PC-3 (cell line): ENCODE results near the gene IL12RB1.

Experiments
- CTCF ChIP-seq: fragments of 300-600 bp; sonication (generic); conservative IDR thresholded peaks from 2 replicates; pipeline ENCODE4 v1.5.1; 2017; ENCODE audit warnings: antibody characterized with exemption, low read depth, mild to moderate bottlenecking, low read length
- EZH2 ChIP-seq: fragments of 300-600 bp; sonication (generic); IDR thresholded peaks from one replicate; pipeline ENCODE4 v1.6.1; 2017; ENCODE audit warnings: antibody characterized with exemption, mild to moderate bottlenecking, low read length; ENCODE audit not compliant: unreplicated experiment

DNA sequence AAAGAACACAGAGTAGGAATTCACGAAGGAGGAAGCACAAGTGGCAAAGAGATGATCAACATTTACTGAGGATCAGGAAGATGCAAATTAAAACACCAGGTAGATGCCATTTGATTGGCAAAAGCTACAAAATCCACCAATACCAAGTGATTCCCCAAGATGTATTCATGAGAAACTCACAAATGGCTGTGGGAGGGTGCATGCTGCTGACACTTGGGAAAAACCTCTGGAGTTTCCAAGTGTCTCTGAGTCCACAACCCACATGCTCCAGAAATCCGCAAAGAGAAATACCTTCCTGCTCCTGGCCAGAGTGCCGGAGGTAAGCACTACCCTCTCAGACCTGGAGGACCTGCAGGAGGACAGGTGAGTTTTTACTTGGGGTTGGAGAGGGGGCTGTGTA is 43.1 kb downstream of the IL12RB1 start:
- TF ChIP-seq CTCF (no peak), EZH2 (no peak)
